WTC11 (cell line): Measurements from ENCODE around the gene CDK5R2. TPM values are rescaled to one million over a fixed set of nuclear protein-coding genes. Genes with fewer than 3 reads are reported as not detected.

Source experiments
- ATAC-seq: fragments of 200-7000 bp; cut with Tn5 transposase; 2 replicates; pipeline ENCODE4 v1.10.0; 2021; ENCODE audit warnings: mild to moderate bottlenecking, moderate library complexity
- CTCF ChIA-PET: fragments of 300-600 bp; sonication (Branson Sonifier 250); formaldehyde crosslinking; loops from one replicate; lab custom pipeline; 2021; ENCODE audit warnings: antibody characterized with exemption; lab: Charles Lee
- POLR2A ChIA-PET: fragments of 350-600 bp; sonication (Branson Sonifier 250); formaldehyde crosslinking; loops from one replicate; lab custom pipeline; 2021; ENCODE audit warnings: antibody characterized with exemption; lab: Charles Lee
- DNase-seq: peaks from one replicate; pipeline ENCODE4 v3.0.0; 2021; ENCODE audit warnings: low spot score
- H3K27ac Mint-ChIP-seq: 2 replicates; pipeline ENCODE4 v1.8.0; 2021; ENCODE audit warnings: mixed read lengths
- H3K27me3 Mint-ChIP-seq: 2 replicates; pipeline ENCODE4 v1.8.0; 2021; ENCODE audit warnings: low read depth, mild to moderate bottlenecking, moderate library complexity, mixed read lengths
- H3K36me3 Mint-ChIP-seq: 2 replicates; pipeline ENCODE4 v1.8.0; 2021; ENCODE audit warnings: mixed read lengths
- H3K4me1 Mint-ChIP-seq: 2 replicates; pipeline ENCODE4 v1.8.0; 2022; ENCODE audit warnings: mixed read lengths
- H3K4me3 Mint-ChIP-seq: 2 replicates; pipeline ENCODE4 v1.8.0; 2021; ENCODE audit warnings: mild to moderate bottlenecking, moderate library complexity, mixed read lengths
- H3K9me3 Mint-ChIP-seq: 2 replicates; pipeline ENCODE4 v1.8.0; 2021; ENCODE audit warnings: mixed read lengths
- CREM ChIP-seq: sonication (generic); formaldehyde crosslinking; IDR thresholded peaks from 2 replicates; pipeline ENCODE4 v1.8.1; 2022; ENCODE audit warnings: mild to moderate bottlenecking, missing genetic modification reagents, moderate library complexity
- ERG ChIP-seq: fragments of 250-450 bp; sonication (Bioruptor Pico); IDR thresholded peaks from 2 replicates; pipeline ENCODE4 v1.8.0; 2021; ENCODE audit warnings: mild to moderate bottlenecking
- FOXJ3 ChIP-seq: sonication (generic); formaldehyde crosslinking; IDR thresholded peaks from 2 replicates; pipeline ENCODE4 v1.9.0; 2021; ENCODE audit warnings: missing genetic modification reagents, mild to moderate bottlenecking, borderline replicate concordance
- FOXP1 ChIP-seq: sonication (generic); formaldehyde crosslinking; IDR thresholded peaks from 2 replicates; pipeline ENCODE4 v1.8.0; 2022; ENCODE audit warnings: missing genetic modification reagents, mild to moderate bottlenecking, moderate library complexity, borderline replicate concordance
- HMGA2 ChIP-seq: fragments of 250-450 bp; sonication (Bioruptor Pico); IDR thresholded peaks from 2 replicates; pipeline ENCODE4 v1.4.0; 2021; ENCODE audit warnings: mild to moderate bottlenecking, moderate library complexity
- JAZF1 ChIP-seq: fragments of 250-450 bp; sonication (Bioruptor Pico); IDR thresholded peaks from 2 replicates; pipeline ENCODE4 v1.9.0; 2021; ENCODE audit warnings: moderate library complexity, mild to moderate bottlenecking, inconsistent platforms
- KAT7 ChIP-seq: sonication (generic); formaldehyde crosslinking; IDR thresholded peaks from 2 replicates; pipeline ENCODE4 v1.8.1; 2023; ENCODE audit warnings: missing genetic modification reagents, mild to moderate bottlenecking, borderline replicate concordance
- NR3C1 ChIP-seq: sonication (generic); formaldehyde crosslinking; conservative IDR thresholded peaks from 2 replicates; pipeline ENCODE4 v1.8.1; 2023; ENCODE audit warnings: low read depth, mild to moderate bottlenecking, missing genetic modification reagents
- PRDM15 ChIP-seq: sonication (generic); formaldehyde crosslinking; IDR thresholded peaks from 2 replicates; pipeline ENCODE4 v1.8.0; 2022; ENCODE audit warnings: missing genetic modification reagents
- PREB ChIP-seq: sonication (generic); formaldehyde crosslinking; IDR thresholded peaks from 2 replicates; pipeline ENCODE4 v1.8.1; 2022; ENCODE audit warnings: mild to moderate bottlenecking, missing genetic modification reagents, moderate library complexity, borderline replicate concordance
- TP53 ChIP-seq: sonication (generic); formaldehyde crosslinking; IDR thresholded peaks from 2 replicates; pipeline ENCODE4 v1.8.1; 2023; ENCODE audit warnings: mild to moderate bottlenecking, missing genetic modification reagents
- ZMAT4 ChIP-seq: fragments of 250-450 bp; sonication (Bioruptor Pico); IDR thresholded peaks from 2 replicates; pipeline ENCODE4 v1.9.0; 2021; ENCODE audit warnings: mild to moderate bottlenecking
- ZNF219 ChIP-seq: sonication (generic); formaldehyde crosslinking; IDR thresholded peaks from 2 replicates; pipeline ENCODE4 v1.8.0; 2023; ENCODE audit warnings: missing genetic modification reagents, mild to moderate bottlenecking, borderline replicate concordance
- ZNF232 ChIP-seq: sonication (generic); formaldehyde crosslinking; IDR thresholded peaks from 2 replicates; pipeline ENCODE4 v1.8.0; 2022; ENCODE audit warnings: mild to moderate bottlenecking, missing genetic modification reagents
- ZNF423 ChIP-seq: fragments of 250-450 bp; sonication (Bioruptor Pico); IDR thresholded peaks from 2 replicates; pipeline ENCODE4 v2.1.2; 2022; ENCODE audit warnings: mild to moderate bottlenecking, moderate library complexity
- ZNF512 ChIP-seq: sonication (generic); formaldehyde crosslinking; IDR thresholded peaks from 2 replicates; pipeline ENCODE4 v1.8.1; 2022; ENCODE audit warnings: missing genetic modification reagents, borderline replicate concordance
- total RNA-seq: library from RNA; stranded (reverse); gene quantifications from 3 replicates; pipeline ENCODE4 v1.2.3, GENCODE V29; 2021

Gene CDK5R2
- total RNA-seq, 1 experiment from 2014 or later, result 0.26 TPM

- peak; percentile 44; the same call in 1 of the 2 replicates for TF ChIP-seq FOXP1 (CRISPR knock-in tag)
- 0 out of 2 replicates have a peak, but pooled peaks have one; percentile 21 for TF ChIP-seq ZNF423 (CRISPR knock-in tag)
- TF ChIP-seq TP53, result peak; percentile 67; the same call in 1 of the 2 replicates
- 0 out of 2 replicates have a peak, but pooled peaks have one; percentile 65 for TF ChIP-seq NR3C1 (CRISPR knock-in tag)
- TF ChIP-seq CREM (CRISPR knock-in tag), result no peak
- TF ChIP-seq, all 79 proteins: peak for 9
These were observed 40.6 kb downstream of the CDK5R2 start (continued) for GRCh38 chr2:218999881-219000568.

- Mint-ChIP-seq H3K9me3 (no peaks in the 10 kb centered on the region), H3K4me3 (peak overlapping the region; percentile 43), H3K36me3 (no peaks in the 10 kb centered on the region), H3K27me3 (peaks cover 100% of the 10 kb centered on the region), H3K27ac (no peak overlapping the region), H3K4me1 (peaks cover 24% of the 10 kb centered on the region)
- DNase-seq (no peak), ATAC-seq (no peak)
- POLR2A ChIA-PET, result no interaction called here
- TF ChIP-seq ZNF512 (no peak), HMGA2 (CRISPR knock-in tag) (no peak), FOXJ3 (CRISPR knock-in tag) (no peak), PREB (CRISPR knock-in tag) (no peak), KAT7 (CRISPR knock-in tag) (no peak), ZNF232 (CRISPR knock-in tag) (no peak), JAZF1 (CRISPR knock-in tag) (no peak)
- CTCF ChIA-PET, result interaction anchor here (2.5 to 4.7 kb wide), 5 partner anchors 8 to 140 kb away, joined by 12 to 112 read pairs (median 25); partner anchors contain the start of gene CRYBA2
These were observed 41.1 kb downstream of the CDK5R2 start for GRCh38 chr2:219000569-219000960.

GRCh38 chr2:219001100-219001576 is 41.7 kb downstream of the CDK5R2 start:
- ATAC-seq, result no peak
- peak overlapping the region; percentile 43 for H3K4me3 Mint-ChIP-seq
- CTCF ChIA-PET, result interaction anchor here (0.9 to 5.5 kb wide), 26 partner anchors 9 to 293 kb away, joined by 3 to 112 read pairs (median 9); partner anchors contain the start of genes CRYBA2, DNAJB2 and IHH

More at GRCh38 chr2:219001100-219001576, 41.7 kb downstream of the CDK5R2 start:
- DNase-seq, result no peak
- TF ChIP-seq PRDM15 (CRISPR knock-in tag) (peak; percentile 36; the same call in 1 of the 2 replicates), ZNF219 (CRISPR knock-in tag) (no peak), ZMAT4 (no peak), ERG (no peak)
- Mint-ChIP-seq H3K27ac (no peak overlapping the region), H3K9me3 (no peaks in the 10 kb centered on the region), H3K36me3 (no peaks in the 10 kb centered on the region), H3K27me3 (peaks cover 100% of the 10 kb centered on the region), H3K4me1 (peaks cover 23% of the 10 kb centered on the region)
- POLR2A ChIA-PET, result no interaction called here
